Measurements from ENCODE around the gene BLTP2.

BLTP2 gene

DNA sequence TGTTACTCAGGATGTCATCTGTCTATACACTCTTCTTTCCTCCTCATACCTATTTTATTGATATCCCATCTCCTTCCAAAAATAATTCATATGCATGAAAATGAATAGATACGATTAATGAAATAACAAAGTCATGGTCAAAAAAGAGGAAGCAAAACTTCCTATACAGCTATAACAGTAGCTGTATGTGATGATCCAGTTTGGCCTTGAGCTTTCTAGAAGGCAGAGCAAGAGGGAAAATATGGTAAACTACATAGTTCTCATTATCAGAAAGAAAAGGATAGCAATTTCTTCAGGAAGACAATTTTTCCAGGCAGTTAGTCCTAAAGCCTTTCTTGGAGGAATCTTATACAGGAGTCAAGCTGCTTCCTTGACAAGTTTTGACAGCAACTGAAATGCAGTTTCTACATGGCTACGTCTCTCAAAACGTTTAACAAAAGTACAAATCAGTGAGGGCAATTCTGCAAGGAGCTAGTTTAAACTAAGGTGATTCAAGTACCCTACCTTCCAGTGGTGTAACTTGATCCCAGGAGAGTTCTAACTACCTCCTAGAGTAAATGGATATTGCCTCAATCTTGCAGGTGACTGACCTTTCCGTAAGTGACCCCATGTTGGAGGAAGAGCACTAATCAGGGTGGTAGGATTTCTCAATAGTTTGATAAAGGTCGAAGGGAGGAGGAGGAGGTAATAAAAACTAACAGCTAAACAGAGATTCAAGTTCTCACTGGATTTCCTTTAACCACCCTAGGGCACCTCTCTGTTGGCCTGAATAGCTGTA lies 47.2 kb downstream of the BLTP2 start:
- H3K36me3 ChIP-seq (ENCODE audit: insufficient read depth, low read length): peaks cover 28% of the 10 kb centered on the region
- TF ChIP-seq POLR2AphosphoS5 (IDR thresholded peaks at IDR 0.05; ENCODE audit: borderline replicate concordance, low read depth, low read length) (no peak), EZH2 (IDR thresholded peaks at IDR 0.05) (no peak)

More for the DNA sequence above, 47.2 kb downstream of the BLTP2 start:
- Histone ChIP-seq H3K9ac (ENCODE audit: insufficient read length) (peak overlapping the region; percentile 98), H3K9me3 (ENCODE audit: low read depth, low read length) (no peaks in the 10 kb centered on the region), H3K27ac (peak overlapping the region; percentile 82; the same call in 1 of the 2 replicates), H3K4me3 (peak overlapping the region; percentile 100)
- DNase-seq (ENCODE audit: low read depth, low spot score): no peak

Measured in SK-N-MC (cell line).